Left ventricle myocardium superior (tissue), 1 donor: ENCODE results near the gene KIF26B. TPM values are rescaled to one million over a fixed set of nuclear protein-coding genes. Genes with fewer than 3 reads are reported as not detected.

Source experiments
- ATAC-seq: fragments of 200-7000 bp; cut with Tn5 transposase; one replicate; pipeline ENCODE4 v1.9.1; 2020; ENCODE audit warnings: mild to moderate bottlenecking, moderate library complexity
- DNase-seq: peaks from one replicate; pipeline ENCODE4 v3.0.0-alpha.2; 2020
- intact Hi-C: fragments of 100-400 bp; cut with micrococcal nuclease; formaldehyde crosslinking; loops from one replicate; pipeline ENCODE4 v1.11.0; 2022
- total RNA-seq: library from RNA; stranded (reverse); fragmentation: NEBNext Ultra II Directional; extraction: Animal tissue kit (Norgen Biotek cat#: 25700); gene quantifications from one replicate; pipeline ENCODE4 v1.2.1, GENCODE V29; 2021
- donor health status: DM: no; HTN: yes; CAD: no; lungs with severe emphysema.

KIF26B gene
- total RNA-seq, 1 donor from 2014 or later: 3.1 TPM

DNA sequence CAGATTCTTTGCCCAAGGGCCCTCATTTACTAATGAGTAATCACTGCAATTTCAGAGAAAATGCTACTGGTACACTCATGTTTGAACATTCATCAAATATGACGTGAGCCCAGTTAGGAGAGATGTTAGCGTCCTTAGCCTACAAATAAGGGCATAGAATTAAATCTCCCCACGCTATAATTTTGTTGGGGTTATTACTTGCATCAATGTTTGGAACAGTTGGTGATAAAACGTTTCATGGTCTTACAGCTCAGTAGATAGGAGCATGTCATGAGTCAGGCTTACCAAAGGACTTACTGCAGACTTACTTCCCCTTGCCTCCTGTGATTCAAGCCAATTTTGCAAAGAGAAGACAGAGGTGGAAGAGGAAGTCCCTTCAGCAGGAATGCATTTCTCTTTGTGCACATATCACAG lies 304.0 kb downstream of the KIF26B start:
- intact Hi-C loops: loop anchor here (2.0 kb wide), 1 partner anchor 34 kb away; no protein-coding TSS in a partner anchor
- DNase-seq: no peak
- no peak for ATAC-seq

- DNase-seq (no peak), ATAC-seq (no peak)
- intact Hi-C loops: loop anchor here (2.0 kb wide), 1 partner anchor 33 kb away; no protein-coding TSS in a partner anchor
Observed at GRCh38 chr1:245459621-245460020, 304.8 kb downstream of the KIF26B start.

- ATAC-seq (no peak), DNase-seq (no peak)
- intact Hi-C loops: no loop called here
Observed at GRCh38 chr1:245461681-245462080, 306.9 kb downstream of the KIF26B start.

DNA sequence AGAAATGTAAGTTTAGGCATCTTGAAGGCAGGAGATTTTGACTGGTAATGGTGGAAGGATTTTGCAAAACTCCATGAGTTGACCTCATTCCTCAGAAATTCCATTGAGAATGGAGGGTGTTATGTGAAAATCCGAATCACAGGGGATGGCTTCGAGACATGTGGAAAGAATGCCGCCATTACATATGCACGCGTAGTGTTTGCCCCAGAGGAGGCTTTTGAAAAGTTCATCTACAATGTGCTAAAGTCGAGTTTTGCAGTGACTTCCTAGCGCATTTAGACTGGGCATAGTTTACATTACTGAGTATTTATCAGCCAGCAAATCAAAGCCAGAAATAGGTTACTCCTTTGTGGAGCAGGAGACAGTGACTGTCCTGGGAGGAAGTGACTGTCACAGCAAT lies 307.4 kb downstream of the KIF26B start:
- ATAC-seq (no peak), DNase-seq (no peak)
- intact Hi-C loops: no loop called here

GRCh38 chr1:245463392-245464165 lies 308.8 kb downstream of the KIF26B start:
- ATAC-seq: no peak
- intact Hi-C loops: no loop called here
- DNase-seq: no peak

DNA sequence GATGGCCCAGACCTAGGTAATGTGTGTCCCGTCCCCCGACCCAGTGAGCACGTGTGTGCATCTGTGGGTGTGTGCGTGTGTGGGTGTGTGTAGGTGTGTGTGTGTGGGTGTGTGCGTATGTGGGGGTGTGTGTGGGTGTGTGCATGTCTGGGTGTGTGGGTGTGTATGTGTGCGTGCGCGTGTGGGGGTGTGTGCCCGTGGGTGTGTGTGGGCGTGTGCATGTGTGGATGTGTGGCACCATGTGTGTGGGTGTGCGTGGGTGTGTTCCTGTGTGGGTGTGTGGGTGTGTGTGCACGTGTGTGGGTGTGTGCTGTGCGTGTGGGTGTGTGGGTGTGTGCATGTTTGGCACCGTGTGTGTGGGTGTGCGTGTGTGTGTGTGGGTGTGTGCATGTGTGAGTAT lies 309.5 kb downstream of the KIF26B start:
- intact Hi-C loops: no loop called here
- ATAC-seq: no peak
- DNase-seq: no peak

DNA sequence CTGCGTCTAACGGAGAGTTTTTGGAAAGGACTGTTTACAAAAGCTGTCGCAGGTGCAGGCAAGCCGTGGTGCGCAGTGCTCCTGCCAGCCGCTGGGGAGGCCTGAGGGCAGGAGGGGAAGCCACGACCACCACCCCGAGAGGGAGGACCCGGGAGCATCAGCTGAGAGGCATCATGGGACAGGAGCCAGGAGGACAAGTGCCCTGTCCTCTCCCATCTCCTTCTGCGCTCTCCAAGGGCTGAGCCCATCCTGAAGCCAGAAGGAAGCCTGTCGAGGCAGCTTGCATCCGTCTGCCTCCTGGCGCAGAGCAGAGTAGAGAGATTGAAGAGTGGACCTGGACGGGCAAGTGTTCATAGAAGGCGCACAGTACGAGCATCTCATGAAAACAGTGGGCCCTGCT lies 310.9 kb downstream of the KIF26B start:
- intact Hi-C loops: no loop called here
- DNase-seq: no peak
- no peak for ATAC-seq

- intact Hi-C loops: no loop called here
- no peak for ATAC-seq
Observed at GRCh38 chr1:245466261-245466660, 311.5 kb downstream of the KIF26B start.

DNA sequence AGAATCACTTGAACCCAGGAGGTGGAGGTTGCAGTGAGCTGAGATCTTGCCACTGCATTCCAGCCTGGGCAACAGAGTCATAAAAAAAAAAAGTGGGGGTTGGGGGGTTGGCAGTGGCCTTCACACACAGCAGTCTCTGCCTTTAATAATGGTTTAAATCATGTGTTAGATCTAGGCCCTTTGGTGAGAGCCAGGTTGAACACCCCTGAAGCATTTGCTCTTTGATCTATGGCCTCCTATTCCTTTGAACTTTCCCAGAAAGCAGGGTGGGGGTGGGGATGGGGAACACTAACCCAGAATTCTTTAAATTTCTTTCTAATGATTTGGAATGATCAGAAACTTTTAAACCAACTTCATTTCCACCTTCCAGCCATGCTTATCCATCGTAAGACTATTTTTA lies 313.0 kb downstream of the KIF26B start:
- ATAC-seq (no peak), DNase-seq (no peak)
- intact Hi-C loops: no loop called here

More at GRCh38 chr1:245466261-245466660, 311.5 kb downstream of the KIF26B start:
- no peak for DNase-seq

GRCh38 chr1:245469006-245469405 lies 314.2 kb downstream of the KIF26B start:
- DNase-seq: no peak
- ATAC-seq: no peak
- intact Hi-C loops: no loop called here

- DNase-seq: no peak
- intact Hi-C loops: no loop called here
- ATAC-seq: no peak
Observed at GRCh38 chr1:245469734-245470133, 314.9 kb downstream of the KIF26B start.

DNA sequence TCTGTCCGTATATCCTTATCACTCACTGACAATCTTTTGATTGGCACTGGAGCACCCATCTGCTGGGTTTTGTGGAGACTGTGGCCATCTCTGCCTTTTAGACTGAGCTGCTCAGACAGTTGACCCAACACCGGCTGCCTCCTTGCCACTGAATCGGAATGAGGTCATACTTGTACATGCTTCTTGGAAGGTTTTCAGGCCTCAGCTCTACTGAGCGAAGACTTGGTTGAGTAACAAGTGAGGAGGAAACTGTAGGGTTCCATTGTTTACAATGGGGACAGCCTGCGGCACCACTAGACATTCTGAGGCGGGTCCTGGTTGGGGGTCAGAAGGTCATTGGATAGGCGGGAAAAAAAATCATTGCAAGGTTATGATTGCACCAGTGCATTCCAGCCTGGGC lies 320.3 kb downstream of the KIF26B start:
- no peak for DNase-seq
- intact Hi-C loops: no loop called here
- ATAC-seq: no peak

GRCh38 chr1:245475961-245476516 lies 321.3 kb downstream of the KIF26B start:
- no peak for ATAC-seq
- intact Hi-C loops: no loop called here
- no peak for DNase-seq

DNA sequence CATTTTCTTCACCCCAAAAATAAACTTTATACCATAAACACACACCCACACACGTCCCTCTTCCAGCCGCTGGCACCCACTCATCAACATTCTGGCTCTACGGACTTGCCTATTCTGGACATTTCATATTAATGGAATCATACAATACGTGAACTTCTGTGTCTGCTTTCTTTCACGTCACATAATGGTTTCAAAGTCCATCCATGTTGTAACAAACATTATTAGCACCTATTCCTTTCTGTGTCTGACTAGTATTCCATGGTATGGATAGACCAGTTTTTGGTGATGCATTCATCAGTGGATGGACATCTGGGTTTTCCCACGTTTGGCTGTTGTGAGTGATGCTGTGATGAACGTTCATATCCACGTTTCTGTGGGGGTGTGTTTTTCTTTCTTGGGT lies 323.2 kb downstream of the KIF26B start:
- intact Hi-C loops: no loop called here
- no peak for DNase-seq
- no peak for ATAC-seq

- intact Hi-C loops: no loop called here
- DNase-seq (no peak), ATAC-seq (peak; percentile 86)
Observed at GRCh38 chr1:245480393-245481120, 325.8 kb downstream of the KIF26B start.

DNA sequence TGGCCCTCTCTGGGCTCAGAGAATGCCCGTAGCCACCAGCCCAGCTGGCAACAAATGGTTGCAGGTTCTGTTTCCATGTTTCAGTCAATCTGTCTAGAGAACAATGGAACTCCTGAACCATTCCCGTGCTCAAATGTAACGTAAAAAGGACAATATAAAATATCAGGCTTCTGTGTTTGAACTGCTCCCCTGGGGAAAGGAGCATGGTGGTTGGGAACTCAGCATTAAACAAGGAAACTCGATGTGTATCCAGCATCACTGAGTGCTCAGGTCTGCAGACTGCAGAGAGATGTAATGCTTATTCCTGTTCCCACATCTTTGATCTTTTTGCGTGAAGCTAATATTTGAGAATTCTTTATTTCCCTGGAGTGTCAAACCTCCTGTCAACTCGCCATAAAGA lies 326.5 kb downstream of the KIF26B start:
- intact Hi-C loops: no loop called here
- DNase-seq: no peak
- ATAC-seq: no peak

DNA sequence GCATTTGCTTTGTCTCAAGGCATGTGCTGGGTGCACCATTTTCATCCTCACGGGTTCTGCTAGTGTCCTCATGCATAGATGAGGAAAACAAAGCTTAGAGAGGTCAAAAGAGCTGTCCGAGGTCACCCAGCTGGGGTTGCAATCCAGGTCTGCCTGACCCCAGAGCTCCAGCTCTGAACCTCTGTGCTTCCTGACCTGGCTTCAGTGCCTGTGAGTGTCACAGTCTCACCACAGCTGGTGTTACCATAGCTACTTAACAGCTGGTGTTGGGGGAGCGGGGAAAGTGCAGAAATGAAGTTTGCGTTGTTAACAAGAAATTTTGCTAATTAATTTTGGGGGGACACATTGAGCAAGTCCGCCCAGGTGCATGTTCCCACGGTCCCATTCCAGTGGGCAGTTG lies 328.5 kb downstream of the KIF26B start:
- no peak for DNase-seq
- intact Hi-C loops: no loop called here
- ATAC-seq: no peak

- intact Hi-C loops: no loop called here
- DNase-seq (no peak), ATAC-seq (no peak)
Observed at GRCh38 chr1:245484176-245484575, 329.4 kb downstream of the KIF26B start.

DNA sequence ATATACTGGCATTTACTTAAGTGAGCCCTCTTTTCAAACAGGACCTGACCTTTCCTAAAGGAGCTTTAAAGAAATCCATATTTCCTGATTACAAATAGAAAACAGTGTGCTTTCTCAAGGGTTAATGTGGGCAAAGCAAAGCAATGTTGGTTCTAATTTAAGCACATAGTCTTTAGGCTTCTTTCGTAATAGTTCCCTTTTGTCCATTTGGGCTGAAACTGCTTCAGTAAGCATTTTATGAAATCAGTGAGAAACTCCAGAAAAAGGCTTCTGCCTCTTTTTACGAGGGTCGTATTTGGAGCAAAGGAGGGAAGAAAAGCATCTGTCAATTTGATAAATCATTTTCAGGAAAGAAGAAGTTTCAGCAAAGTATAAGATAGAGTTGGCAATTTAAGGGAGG lies 331.2 kb downstream of the KIF26B start:
- intact Hi-C loops: no loop called here
- ATAC-seq (no peak), DNase-seq (no peak)

DNA sequence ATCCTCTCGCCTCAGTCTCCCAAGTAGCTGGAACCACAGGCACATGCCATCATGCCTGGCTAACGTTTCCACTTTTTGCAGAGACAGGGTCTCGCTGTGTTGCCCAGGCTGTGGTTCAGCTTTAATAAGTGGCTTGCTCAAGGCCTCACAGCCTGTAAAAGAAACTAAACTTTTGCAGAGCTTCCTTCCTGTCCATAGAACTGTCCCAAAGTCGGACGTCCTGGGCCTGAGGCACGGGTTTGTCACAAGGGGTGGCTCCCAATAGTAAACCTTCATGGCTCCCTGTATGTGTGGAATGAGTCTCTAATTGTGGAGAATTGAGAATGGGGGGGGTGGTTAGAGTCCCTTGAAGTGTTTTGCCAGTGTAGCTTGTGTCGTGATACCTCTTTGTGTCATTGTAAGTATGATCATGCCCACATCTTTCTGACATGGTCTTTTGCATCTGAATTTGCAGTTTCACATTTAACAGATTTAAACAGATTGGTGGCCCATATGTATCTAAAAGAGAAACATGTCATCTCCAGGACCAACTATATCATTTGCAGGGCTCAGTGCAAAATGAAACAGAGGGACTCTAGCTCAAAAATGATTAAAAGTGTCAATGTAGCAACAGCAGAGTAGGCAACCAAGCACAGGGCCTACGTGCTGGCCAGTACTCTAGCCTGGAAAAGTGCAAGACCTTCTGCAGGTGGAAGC lies 332.1 kb downstream of the KIF26B start:
- ATAC-seq (no peak), DNase-seq (no peak)
- intact Hi-C loops: no loop called here
